NCI-H1694 treated with DMSO at 0.1 percent for 48 hours (cell line): ENCODE results near the gene MDH2.
"Not testable (repeated sequence)": the region's sequence is repeated elsewhere in the genome, so short reads cannot be mapped to it uniquely, and the experiment has no call there.

ENCODE experiments used
- DNase-seq: peaks from one replicate; lab custom pipeline; 2025; lab: John Stamatoyannopoulos, UW

Gene MDH2

DNA sequence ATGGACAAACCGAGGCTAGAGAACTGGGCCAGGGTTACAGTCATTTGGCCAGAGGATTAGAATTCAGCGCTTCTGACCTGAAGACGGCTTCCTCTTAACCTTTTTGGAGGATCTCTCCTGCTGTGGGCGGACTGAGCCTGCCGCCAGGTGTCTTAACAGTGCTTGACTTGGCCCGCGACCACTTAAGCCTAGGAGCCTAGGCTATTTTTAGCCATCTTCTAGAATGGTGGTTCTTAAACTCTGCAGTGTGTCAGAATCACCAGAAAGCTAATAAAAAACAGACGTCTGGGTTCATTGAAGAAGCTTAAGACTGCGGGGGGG lies 722 bp downstream of the MDH2 start:
- no peak for DNase-seq

DNA sequence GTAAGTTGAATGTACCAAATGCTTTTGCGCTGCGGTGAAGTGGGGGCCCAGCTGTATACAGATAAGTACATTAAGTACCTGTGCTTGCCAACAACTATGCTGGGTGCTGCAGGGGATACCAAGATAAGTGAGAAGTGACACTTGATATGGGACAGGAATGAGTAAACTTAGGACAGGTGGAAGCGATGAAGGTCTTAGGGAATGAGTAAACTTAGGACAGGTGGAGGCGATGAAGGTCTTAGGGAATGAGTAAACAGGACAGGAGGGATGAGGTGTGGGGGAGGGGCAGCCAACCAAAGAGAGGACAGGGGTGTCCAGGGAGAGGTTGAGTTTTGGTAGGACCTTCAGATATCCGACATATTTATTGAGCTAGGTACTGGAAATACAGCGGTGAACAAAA lies 1.4 kb downstream of the MDH2 start:
- no peak for DNase-seq

DNA sequence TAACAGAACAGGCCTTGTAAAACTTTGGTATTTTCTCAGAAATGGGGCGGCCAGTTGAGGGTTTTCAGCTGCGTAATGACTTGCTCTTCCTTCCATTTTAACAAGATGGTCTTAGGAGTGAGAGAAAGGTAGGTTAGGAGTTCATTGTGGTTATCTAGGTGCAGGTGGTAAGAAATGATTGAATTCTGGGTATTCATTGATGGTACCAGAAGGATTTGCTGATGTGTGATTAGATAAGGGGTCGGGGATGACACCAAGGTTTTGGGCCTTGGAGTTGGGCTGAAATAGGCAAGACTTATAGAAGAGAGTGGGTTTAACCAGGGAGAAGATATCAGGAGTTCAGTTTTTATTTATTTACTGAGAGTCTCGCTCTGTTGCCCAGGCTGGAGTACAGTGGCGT lies 2.6 kb downstream of the MDH2 start:
- no peak for DNase-seq

DNA sequence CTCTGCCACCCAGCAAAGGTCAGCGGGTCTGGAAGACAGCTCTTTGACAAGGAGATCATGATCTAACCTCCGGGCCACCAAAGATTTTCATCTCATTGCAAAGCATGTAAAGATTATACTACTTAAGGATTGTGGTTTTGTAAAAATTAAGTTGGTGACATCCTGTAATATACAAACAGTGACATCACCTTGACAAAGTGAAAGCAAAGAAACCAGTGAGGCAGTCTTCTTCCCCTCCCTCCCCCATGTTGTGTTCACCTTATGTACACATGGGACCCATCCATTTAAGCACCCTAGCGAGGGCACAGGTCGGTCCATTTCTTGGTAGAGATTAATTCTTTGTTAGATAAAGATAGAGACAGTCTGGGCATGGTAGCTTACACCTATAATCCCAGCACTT lies 3.9 kb downstream of the MDH2 start:
- no peak for DNase-seq

DNA sequence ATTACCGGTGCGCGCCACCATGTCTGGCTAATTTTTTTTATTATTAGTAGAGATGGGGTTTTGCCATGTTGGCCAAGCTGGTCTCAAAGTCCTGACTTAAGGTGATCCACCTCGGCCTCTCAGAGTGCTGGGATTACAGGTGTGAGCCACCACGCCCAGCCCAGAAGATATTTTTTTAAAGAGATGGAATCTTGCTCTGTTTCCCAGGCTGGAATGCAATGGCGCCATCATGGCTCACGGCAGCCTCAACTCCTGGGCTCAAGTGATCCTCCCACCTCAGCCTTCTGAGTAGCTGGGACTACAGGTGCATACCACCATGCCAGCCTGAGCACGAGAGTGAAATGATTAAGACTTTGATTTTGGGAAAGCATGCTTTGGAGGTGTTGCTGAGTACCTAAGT lies 4.8 kb downstream of the MDH2 start:
- DNase-seq: not testable (repeated sequence)

DNA sequence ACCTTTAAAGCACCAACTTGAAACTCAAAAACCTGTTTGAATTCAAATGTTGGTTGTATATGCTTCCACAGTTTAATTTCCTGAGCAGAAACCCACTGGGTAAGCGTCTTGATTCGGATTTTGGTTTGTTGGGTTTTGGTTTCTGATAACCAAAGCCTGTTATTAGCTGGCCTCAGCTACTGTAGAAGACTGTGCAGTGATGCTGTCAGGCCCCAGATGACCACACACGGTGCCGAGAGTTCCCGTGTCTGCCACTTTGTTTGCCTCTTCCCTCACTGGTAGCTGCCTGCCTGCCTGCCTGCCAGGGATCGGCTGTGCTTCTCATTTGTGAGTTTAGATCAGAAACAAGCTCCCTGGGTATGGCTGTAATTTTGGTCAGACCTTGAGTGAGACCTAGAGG lies 5.6 kb downstream of the MDH2 start:
- DNase-seq: no peak

DNA sequence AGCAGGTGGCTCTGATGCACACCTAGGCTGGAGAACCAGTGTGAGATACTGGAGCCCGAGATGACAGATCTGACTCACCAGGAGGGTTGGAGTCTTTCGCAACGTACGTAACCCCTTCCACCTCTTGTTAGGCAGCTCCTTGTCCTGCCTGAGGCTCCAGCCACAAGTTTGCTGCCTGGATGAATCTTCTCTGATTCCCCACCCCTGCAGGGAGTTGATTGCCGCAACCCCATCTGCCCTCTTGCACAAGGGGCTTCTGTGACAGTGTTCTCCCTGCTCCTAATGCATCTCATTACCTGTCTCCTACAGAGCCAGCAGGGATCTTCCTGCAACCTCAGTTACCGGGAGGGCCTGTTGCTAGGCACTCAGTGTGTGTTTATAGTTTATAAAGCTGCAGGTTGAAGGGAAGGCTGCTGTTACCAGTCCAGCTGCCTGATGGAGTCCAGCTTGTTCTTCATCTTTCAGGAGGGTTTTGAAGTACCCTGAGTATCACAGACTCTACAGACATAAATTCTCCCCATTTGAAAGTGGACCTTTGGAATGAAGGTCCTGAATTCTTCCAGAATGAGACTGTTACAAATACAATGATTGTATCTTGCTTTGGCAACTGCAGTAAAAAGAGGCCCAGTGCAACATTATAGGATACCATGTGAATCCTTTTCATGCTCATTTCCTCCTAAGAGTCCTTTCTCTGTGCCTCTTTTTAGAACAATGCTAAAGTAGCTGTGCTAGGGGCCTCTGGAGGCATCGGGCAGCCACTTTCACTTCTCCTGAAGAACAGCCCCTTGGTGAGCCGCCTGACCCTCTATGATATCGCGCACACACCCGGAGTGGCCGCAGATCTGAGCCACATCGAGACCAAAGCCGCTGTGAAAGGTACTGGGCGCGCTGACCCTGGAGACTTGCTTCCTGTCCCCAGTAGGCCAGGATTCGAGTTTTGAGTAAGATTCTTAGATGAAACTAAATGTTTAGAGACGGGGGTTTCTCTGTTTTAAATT lies 6.5 kb downstream of the MDH2 start:
- DNase-seq: no peak

DNA sequence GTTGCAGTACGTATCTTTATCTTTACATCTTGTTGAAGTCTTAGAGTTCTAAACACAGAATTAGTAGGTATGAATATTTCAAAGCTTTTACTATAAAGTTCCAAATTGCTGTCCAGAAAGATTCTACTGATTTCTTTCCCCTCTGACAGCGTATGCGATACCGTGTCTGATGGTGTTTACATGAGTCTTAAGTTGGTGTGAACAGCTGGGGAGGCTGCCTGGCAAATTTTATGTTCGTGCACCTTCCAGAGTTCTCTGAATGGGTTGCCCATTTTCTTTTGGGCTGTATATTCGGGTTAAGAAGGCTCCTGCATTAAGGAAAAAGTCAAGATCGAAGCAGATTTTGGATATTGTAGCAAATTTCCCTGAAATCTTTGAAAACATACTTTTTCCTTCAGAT lies 8.3 kb downstream of the MDH2 start:
- no peak for DNase-seq

DNA sequence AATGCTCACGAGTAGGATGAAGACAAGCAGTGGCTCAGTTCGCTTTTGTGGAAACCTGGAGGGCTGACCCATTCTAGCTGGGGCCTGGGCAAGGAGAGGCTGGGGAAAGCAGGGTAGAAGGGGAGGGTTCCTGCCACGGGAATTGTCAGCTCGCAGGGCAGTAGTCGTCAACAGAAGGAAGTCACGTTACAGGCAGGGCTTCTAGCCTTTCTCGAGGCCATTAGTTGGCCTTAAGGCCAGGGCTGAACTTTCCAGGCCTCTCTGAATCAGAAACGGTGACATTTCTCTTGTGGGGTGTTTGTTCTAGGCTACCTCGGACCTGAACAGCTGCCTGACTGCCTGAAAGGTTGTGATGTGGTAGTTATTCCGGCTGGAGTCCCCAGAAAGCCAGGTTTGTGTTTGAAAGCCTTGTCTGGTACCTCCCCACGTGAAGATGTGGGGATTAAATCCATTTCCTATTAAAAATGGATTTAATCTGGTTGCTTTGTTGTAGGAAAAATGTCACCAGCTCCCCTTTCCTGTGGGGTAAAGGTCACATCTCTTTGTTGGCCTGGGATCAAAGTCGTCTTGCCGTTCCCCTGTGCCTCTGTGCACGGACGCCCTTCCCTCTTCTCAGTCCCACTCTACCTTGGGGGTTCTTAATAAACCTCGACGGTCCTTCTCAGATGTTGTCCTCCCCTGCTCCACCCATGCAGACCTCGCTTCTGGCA lies 9.4 kb downstream of the MDH2 start:
- DNase-seq: no peak

DNA sequence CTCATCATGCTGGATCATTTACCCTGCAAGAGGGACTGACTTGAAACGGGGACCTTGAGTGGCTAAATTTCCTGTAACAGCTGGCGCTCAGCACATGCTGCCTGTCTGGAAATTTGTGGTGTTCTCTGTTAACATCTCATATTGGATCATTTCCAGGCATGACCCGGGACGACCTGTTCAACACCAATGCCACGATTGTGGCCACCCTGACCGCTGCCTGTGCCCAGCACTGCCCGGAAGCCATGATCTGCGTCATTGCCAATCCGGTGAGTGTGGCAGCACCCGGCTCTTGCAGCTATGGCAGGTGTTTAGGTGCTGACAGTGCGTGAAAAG lies 9.9 kb downstream of the MDH2 start:
- peak; percentile 66 for DNase-seq

DNA sequence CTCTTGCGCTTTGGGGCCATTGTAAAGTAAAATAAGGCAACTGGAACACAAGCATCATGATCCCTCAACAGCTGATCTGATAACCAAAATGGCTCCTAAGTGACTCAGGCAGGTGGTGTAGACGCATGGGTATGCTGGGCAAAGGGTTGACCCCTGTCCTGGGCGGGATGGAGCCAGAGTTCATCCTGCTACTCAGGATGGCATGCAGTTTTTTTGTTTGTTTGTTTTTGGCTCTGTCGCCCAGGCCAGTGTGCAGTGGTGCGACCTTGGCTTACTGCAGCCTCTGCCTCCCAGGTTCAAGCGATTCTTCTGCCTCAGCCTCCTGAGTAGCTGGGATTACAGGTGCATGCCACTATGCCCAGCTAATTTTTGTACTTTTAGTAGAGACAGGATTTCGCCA lies 10.8 kb downstream of the MDH2 start:
- DNase-seq: not testable (repeated sequence)

DNA sequence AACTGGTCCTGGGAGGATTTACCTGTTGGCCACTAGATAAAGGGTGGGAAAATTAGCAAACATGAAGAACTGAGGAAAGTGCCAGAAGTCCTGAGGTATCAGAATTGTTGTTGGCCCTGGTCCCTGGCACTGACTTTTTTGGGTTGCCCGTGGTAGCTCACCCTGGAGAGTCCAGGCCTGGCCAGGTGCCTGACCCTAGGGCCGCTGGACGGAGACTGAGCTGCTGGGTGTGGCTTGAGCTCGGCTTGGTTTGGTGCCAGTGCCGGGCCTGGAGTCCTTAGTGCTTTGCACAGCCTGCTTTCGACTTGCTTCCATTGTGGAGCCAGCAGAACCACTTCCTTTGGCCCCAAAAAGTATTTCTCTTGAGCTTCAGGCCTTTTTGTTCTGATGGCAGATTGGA lies 12.9 kb downstream of the MDH2 start:
- no peak for DNase-seq

DNA sequence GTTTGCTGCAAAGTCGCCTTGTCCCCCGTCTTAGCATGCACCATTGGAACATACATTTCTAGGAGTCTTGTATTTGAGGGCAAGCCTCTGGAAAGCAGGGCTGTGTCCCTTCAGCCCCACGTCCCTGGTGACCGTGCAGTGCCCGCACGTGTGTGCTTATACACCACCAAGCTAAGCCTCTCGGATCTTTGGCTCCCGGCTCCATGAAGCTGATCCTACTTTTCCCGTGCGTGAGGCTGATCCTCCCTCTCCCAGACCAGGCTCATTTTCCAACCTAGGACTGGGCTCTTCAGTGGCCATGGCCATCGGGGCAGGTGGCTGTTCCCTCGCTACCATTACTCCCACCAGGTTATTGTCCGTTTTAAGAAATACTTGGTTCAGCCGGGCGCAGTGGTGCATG lies 14.3 kb downstream of the MDH2 start:
- DNase-seq: no peak

DNA sequence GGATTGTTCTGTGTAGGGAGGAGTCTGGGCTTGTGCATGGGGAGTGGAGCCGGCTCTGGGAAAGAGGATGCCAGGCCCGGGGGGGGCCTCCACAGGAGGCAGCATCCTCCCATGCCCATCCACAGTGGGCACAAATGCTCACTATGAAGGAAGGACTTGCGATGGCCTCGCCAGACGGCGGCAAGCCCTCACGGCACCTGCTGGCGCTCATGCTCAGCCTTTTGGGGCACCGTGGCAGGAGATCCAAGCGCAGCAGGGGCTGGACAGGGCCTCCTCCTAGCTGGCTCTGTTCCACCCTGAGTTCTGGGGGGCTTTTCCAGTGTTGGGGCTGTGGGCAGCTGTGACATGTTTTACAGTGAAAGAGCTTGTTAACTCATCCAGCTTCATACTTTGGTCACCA lies 15.2 kb downstream of the MDH2 start:
- DNase-seq: no peak

DNA sequence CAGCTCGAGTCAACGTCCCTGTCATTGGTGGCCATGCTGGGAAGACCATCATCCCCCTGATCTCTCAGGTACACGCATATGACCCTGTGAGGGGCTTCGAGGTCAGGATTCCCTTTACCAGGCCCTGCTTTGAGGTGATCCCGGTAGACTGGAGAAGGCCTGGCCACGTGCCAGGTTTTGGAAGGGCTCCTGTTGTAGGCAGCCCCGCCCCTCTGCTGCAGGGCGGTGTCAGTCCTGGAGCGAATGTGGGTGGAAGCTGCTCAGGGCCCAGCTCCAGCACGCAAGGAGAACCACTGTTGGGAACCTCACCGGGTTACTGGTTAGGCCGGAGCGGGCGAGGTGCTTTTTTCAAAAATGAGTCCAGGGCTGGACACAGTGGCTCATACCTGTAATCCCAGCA lies 15.6 kb downstream of the MDH2 start:
- no peak for DNase-seq

DNA sequence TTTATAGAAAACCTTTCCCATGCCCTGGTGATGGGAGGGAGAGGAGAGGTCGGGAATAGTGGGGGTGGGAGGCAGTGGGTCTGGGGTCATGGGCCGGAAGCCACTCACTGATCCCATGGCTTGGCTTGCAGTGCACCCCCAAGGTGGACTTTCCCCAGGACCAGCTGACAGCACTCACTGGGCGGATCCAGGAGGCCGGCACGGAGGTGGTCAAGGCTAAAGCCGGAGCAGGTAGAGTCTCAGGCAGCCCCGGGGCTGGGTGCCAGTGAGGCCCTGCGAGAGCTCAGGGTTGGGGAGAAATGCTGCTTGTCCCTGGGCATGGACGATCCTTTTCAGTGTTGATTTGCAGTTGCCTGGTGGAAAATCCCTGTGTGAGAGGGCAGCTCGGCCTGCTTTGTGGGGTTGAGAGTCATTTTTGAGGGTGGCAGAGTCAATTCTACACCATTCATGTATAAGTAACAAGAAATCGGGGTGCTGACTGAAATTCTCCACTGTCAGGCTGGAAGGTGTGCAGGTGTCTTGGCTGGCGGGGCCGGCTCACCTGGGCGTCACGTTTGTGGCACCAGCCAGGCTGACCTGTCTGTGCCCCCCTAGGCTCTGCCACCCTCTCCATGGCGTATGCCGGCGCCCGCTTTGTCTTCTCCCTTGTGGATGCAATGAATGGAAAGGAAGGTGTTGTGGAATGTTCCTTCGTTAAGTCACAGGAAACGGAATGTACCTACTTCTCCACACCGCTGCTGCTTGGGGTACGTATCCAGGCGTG lies 16.5 kb downstream of the MDH2 start:
- no peak for DNase-seq

DNA sequence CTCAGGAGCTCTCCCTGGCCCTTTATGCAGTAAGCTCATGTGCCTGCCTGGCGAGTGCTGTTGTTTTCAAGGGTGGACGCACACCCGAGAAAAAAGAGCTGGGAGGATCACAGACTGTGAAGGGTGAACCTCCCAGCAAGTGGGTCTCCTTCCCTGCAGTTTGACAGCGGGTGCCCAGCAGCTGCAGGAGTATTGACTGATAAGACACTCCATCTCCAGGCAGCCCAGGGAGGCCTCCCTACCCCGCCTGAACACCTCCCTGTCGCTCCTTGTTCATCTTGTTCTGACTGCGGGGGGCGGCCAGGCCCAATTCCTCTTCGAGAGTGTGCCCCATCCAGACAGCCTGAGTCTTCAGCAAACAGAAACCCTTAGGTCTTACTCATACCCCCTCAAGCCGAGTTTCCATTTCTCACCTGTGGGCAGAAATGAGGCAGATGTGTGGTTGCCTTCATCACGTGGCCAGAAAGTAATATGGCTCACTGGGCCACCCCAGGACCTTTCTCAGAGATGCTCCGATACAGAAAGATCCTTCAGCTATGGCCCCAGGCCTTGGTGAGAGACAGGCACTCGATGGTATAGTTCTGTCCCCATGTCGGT lies 17.2 kb downstream of the MDH2 start:
- DNase-seq: no peak

DNA sequence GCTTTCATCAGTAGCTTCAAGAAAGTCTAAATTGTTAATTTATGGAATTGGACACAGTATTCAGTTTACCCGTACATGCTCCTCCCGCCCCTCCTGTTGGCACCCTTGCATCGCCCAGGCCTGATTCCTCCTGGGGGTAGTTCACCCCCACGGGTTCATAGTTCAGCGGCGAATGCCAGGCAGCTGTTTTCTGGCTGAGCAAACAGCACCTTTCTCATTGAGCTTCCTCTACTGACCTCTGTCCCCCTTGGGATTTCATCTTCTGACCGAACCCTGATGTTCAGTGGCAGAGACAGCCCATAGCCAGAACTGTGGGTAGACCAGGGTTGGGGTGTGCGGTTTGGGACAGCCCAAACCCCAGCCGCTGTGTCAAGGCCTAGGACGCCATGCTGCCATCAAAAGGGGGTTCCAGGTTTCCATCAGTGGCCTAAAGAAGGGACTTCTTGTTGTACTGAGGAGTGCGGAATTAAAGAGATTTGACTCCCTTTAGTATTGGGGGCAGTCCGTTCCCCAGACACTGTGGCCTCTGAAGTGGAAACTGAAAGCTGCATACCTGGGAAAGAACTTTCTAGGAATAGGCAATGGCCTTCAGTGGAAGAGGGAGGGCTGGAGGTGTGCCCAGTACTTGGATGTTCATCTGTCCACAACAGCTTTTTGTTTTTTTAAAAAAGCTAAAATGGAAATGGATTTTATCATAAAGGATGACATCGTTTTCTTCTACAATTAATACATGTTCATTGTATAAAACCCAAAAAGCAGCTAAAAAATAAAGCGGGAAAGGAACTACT lies 19.0 kb downstream of the MDH2 start:
- DNase-seq: no peak

DNA sequence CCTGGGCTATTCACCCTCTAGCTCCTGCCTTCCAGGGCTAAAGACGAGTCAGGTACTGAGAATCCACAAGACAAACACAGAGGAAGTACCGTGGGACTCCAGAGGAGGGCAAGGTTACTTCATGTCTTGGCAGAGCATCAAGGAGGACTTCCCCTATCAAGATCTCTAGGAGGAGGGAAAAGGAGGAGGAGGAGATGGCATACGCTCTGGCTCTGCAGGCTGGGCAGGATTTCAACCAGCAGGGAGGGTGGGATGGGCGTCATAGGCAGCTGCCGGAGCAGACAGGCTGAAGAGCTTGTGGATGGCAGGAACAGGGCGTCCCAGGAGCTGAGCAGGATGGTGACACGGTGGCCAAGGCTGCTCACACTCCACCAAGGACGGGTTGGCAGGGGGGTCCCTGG lies 21.3 kb downstream of the MDH2 start:
- DNase-seq: no peak

DNA sequence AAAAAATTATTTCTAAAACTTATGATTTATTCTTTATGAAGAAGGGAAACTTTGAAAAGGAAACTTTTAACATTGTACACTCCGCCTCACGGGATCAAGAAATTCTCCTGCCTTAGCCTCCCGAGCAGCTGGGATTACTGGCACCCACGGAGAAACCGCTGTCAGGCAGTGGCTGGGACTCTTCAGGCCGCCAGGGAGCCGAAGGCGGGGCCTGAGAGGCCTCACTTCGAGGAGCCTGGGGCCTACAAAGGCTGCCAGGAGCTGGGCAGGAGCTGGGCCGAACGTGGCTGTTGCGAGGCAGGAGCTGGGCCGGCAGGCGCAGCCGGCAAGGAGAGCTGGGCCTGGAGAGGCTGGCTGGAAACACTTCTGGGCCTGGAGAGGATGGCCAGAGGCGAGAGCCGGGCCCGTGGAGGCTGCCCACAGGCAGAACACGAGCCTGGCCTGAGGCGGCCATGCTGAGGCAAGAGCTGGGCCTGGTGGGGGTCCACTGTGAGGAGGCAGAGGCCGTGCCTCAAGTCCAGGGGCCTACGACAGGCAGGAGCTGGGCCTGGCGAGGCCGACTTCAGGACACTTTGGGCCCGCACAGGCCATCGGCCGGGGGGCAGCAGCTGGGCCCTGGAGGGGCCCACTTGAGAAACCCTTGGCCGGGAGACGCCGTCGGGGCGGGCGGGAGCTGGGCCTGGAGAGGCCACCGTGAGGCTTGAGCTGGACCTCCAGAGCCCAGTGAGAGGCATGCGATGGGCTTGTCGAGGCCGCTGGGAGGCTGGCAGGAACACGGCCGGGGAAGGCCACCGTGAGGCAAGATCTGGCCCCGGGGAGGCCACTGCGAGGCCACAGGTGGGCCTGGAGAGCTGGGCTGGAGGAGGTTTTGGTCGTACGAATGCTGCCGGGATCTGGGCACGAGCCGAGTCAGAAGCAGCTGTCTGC lies 23.7 kb downstream of the MDH2 start:
- DNase-seq: no peak
